Type B pancreatic cell (in vitro differentiated cells): ENCODE measurements around the gene LRRC53. TPM values are rescaled to one million over a fixed set of nuclear protein-coding genes. Genes with fewer than 3 reads are reported as not detected.
A peak's percentile ranks its signal among the peaks of the same experiment; 100 is the strongest.

ENCODE experiments used
- DNase-seq: peaks from one replicate; pipeline ENCODE4 v3.0.0; 2021; ENCODE audit warnings: mixed read lengths; ENCODE audit not compliant: unreplicated experiment; ENCODE audit errors: extremely low spot score
- H3K27ac Mint-ChIP-seq: 2 replicates; pipeline ENCODE4 v1.8.0; 2021; ENCODE audit warnings: mild to moderate bottlenecking, mixed read lengths
- H3K27me3 Mint-ChIP-seq: 2 replicates; pipeline ENCODE4 v1.8.0; 2021; ENCODE audit warnings: mixed read lengths
- H3K36me3 Mint-ChIP-seq: 2 replicates; pipeline ENCODE4 v1.8.0; 2021; ENCODE audit warnings: mixed read lengths
- H3K4me1 Mint-ChIP-seq: one replicate; pipeline ENCODE4 v1.8.0; 2021; ENCODE audit warnings: mixed read lengths; ENCODE audit not compliant: unreplicated experiment
- H3K4me3 Mint-ChIP-seq: 2 replicates; pipeline ENCODE4 v1.8.0; 2021; ENCODE audit warnings: mild to moderate bottlenecking, mixed read lengths
- H3K9me3 Mint-ChIP-seq: 2 replicates; pipeline ENCODE4 v1.8.0; 2021; ENCODE audit warnings: mixed read lengths
- total RNA-seq: library from RNA; stranded (reverse); gene quantifications from 2 replicates; pipeline ENCODE4 v1.2.1, GENCODE V29; 2021; ENCODE audit warnings: low replicate concordance
- TF ChIP-seq, protein P1 (sequence below): fragments of 200-600 bp; sonication (generic); conservative IDR thresholded peaks from 2 replicates; pipeline ENCODE4 v1.5.0; 2021; ENCODE audit warnings: antibody characterized with exemption, mild to moderate bottlenecking

The LRRC53 gene
- total RNA-seq, 1 donor from 2014 or later, result not detected

- no peaks in the 10 kb centered on the region for H3K36me3 Mint-ChIP-seq
- H3K27ac Mint-ChIP-seq, result peak overlapping the region; percentile 65
- H3K27me3 Mint-ChIP-seq, result peaks cover 9% of the 10 kb centered on the region
- H3K4me3 Mint-ChIP-seq, result no peak overlapping the region
- no peak for DNase-seq
- no peaks in the 10 kb centered on the region for H3K9me3 Mint-ChIP-seq
- H3K4me1 Mint-ChIP-seq, result no peaks in the 10 kb centered on the region
- TF ChIP-seq, protein P1, sequence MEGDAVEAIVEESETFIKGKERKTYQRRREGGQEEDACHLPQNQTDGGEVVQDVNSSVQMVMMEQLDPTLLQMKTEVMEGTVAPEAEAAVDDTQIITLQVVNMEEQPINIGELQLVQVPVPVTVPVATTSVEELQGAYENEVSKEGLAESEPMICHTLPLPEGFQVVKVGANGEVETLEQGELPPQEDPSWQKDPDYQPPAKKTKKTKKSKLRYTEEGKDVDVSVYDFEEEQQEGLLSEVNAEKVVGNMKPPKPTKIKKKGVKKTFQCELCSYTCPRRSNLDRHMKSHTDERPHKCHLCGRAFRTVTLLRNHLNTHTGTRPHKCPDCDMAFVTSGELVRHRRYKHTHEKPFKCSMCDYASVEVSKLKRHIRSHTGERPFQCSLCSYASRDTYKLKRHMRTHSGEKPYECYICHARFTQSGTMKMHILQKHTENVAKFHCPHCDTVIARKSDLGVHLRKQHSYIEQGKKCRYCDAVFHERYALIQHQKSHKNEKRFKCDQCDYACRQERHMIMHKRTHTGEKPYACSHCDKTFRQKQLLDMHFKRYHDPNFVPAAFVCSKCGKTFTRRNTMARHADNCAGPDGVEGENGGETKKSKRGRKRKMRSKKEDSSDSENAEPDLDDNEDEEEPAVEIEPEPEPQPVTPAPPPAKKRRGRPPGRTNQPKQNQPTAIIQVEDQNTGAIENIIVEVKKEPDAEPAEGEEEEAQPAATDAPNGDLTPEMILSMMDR, result no peak
Measured at GRCh38 chr1:74504933-74505512, 7.4 kb downstream of the LRRC53 start.

DNA sequence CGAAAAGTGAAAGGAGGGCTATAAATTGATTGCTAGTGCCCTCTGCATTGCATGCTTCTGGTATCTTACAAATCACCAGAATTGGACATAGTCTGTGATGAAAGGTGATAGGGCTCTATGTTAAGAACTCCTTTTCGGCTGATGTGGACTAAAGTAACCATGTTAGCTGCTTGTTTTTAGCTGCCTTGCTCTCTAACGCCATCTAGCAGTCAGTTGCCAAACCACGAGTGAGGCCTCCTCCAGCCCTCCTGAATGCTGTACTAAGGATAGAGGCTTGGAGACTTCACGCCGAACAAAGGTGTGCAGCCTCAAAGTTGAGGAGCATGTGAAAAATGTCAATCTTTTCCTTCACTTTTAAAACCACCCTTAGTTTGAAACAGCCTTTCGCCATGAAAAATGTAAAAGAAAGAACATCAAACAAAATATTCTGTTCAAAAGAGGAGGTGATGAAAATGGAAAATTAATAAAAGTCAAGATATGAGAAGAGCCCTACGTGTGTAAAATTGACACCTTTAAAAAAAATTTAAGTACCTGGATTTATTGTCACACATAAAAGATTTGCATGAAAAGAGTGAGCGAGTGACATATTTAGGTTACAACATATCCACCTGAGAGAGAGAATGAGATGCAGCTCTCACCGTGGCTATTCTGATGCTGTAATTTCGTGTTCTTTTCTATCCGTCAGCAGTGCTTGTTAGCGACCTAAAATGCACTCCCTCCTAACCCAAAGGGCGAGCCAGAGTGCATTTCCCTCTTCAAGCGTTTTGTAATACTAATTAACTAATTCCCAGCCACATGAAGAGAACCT is 8.1 kb downstream of the LRRC53 start:
- TF ChIP-seq, protein P1, result peak; percentile 89
- Mint-ChIP-seq H3K4me1 (no peaks in the 10 kb centered on the region), H3K4me3 (no peak overlapping the region), H3K9me3 (no peaks in the 10 kb centered on the region), H3K27ac (peak overlapping the region; percentile 23), H3K27me3 (peaks cover 9% of the 10 kb centered on the region), H3K36me3 (no peaks in the 10 kb centered on the region)
- no peak for DNase-seq

GRCh38 chr1:74502858-74503257 is 9.6 kb downstream of the LRRC53 start:
- H3K4me1 Mint-ChIP-seq, result no peaks in the 10 kb centered on the region
- peaks cover 9% of the 10 kb centered on the region for H3K27me3 Mint-ChIP-seq
- no peaks in the 10 kb centered on the region for H3K36me3 Mint-ChIP-seq
- H3K27ac Mint-ChIP-seq, result no peak overlapping the region
- no peaks in the 10 kb centered on the region for H3K9me3 Mint-ChIP-seq
- TF ChIP-seq, protein P1, result no peak
- H3K4me3 Mint-ChIP-seq, result no peak overlapping the region
- DNase-seq, result no peak

DNA sequence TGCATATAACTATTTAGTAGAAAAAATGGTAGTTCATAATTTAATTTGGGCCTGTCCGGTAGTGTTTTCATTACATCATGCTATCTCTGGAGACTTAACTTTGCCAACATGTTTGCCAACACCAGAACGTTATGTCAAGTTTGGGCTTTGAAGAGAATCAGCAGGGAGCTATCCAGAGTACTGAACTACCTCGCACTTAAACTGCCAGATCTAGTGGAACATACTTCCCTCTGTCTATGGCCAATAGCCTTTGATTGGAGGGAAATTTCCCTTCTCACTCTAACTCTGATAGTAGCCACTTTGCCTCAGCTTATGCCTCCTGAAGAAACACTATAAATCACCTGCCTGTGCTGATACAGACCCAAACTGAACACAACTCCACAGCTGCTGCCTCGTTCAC is 10.0 kb downstream of the LRRC53 start:
- TF ChIP-seq, protein P1, result no peak
- no peaks in the 10 kb centered on the region for H3K9me3 Mint-ChIP-seq
- no peak overlapping the region for H3K27ac Mint-ChIP-seq
- H3K27me3 Mint-ChIP-seq, result peaks cover 8% of the 10 kb centered on the region
- H3K36me3 Mint-ChIP-seq, result no peaks in the 10 kb centered on the region
- no peak for DNase-seq
- H3K4me1 Mint-ChIP-seq, result no peaks in the 10 kb centered on the region
- H3K4me3 Mint-ChIP-seq, result no peak overlapping the region

- Mint-ChIP-seq H3K27me3 (peaks cover 3% of the 10 kb centered on the region), H3K4me3 (no peak overlapping the region), H3K9me3 (no peaks in the 10 kb centered on the region), H3K27ac (no peak overlapping the region), H3K36me3 (no peaks in the 10 kb centered on the region), H3K4me1 (no peaks in the 10 kb centered on the region)
- TF ChIP-seq, protein P1, result no peak
- no peak for DNase-seq
Measured at GRCh38 chr1:74498901-74499300, 13.5 kb downstream of the LRRC53 start.
